ENCODE results near the gene PSD4. TPM values are rescaled to one million over a fixed set of nuclear protein-coding genes. Genes with fewer than 3 reads are reported as not detected.

Gene PSD4
- total RNA-seq, 1 donor from 2014 or later, result 39.0 TPM

DNA sequence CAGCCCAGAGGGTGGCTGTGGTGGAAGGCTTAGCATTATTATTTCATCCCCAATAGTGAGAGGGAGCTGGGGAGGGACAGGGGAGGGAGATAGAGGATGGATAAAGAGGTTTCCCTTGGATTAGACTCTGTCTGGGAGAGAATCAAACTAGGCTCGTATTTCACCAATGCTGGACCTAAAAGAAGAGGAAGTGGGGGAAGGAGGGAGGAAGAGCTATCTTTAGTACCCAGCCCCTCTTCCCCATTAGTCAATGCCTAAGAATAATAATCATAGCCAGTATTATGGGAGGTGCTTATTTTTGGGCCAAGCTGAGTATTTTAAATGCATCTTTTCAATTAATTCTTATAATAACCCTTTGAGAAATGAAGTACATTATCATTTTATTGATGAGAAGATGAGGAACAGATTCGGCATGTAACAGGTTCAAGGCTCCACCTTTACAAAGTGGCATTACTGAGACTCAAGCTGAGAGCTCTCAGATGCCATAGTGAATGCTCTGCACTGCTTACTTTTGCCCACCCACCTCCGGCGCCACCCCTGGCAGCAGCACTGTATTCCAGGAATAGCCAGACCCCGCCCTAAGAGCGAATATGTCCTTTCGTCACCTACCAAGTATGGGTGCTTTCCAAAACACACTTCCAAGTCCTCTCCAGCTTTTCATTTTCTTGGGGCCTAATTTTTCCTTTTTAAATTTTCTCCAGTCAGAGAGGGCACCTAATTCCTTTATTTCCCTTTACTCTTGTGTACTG lies 83.9 kb downstream of the PSD4 start:
- no peak for TF ChIP-seq POLR2AphosphoS5 (IDR thresholded peaks at IDR 0.05; ENCODE audit: insufficient read depth in 1 of 2, low read depth in 1 of 2)
- TF ChIP-seq POLR2A (IDR thresholded peaks at IDR 0.05), result no peak
- TF ChIP-seq, protein P1, sequence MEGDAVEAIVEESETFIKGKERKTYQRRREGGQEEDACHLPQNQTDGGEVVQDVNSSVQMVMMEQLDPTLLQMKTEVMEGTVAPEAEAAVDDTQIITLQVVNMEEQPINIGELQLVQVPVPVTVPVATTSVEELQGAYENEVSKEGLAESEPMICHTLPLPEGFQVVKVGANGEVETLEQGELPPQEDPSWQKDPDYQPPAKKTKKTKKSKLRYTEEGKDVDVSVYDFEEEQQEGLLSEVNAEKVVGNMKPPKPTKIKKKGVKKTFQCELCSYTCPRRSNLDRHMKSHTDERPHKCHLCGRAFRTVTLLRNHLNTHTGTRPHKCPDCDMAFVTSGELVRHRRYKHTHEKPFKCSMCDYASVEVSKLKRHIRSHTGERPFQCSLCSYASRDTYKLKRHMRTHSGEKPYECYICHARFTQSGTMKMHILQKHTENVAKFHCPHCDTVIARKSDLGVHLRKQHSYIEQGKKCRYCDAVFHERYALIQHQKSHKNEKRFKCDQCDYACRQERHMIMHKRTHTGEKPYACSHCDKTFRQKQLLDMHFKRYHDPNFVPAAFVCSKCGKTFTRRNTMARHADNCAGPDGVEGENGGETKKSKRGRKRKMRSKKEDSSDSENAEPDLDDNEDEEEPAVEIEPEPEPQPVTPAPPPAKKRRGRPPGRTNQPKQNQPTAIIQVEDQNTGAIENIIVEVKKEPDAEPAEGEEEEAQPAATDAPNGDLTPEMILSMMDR (IDR thresholded peaks at IDR 0.05), result no peak
- no peaks in the 10 kb centered on the region for H3K4me1 ChIP-seq
- no peak for DNase-seq (ENCODE audit: extremely low spot score in 2 of 2)
- no peak overlapping the region for H3K4me3 ChIP-seq
- no peak overlapping the region for H3K27ac ChIP-seq
- no peaks in the 10 kb centered on the region for H3K9me3 ChIP-seq
- no peaks in the 10 kb centered on the region for H3K27me3 ChIP-seq
- intact Hi-C loops (cut with DNase I), result loop anchor here (10.0 kb wide), 1 partner anchor 107 kb away; no protein-coding TSS in a partner anchor
- no peaks in the 10 kb centered on the region for H3K36me3 ChIP-seq

DNA sequence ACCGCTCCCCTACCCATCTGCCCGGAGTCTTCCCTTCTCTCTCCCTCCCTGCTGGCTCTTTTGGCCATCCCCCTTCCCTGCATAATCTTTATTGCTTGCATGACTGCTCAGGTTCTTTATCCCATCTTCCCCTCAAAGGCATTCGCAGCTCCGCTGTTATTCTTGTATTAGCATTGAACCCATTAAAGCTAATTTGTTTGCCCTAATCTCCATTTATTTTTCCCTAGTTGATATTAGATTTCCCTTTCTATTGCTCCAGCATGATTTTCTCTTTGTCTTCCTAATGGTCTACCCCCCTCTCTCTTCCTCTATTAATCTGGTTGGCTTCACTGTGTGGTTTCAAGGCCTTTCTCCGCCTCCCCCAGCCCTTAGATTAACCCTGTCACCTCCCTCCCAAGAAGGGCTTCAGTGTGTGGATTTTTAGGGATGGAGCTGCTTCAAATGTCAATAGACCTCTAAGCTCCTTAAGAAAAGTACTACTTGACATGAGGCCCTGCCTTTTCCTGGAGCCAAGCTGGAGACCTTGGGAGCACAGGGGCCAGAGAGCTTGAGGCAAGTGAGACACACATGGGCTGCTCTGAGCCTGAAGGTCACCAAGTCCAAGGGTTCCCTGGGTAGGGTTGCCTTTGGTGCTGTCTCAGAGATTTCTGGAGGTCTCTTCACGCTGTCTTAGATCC lies 84.8 kb downstream of the PSD4 start:
- no peak for DNase-seq (ENCODE audit: extremely low spot score in 2 of 2)
- Histone ChIP-seq H3K27ac (no peak overlapping the region), H3K27me3 (no peaks in the 10 kb centered on the region), H3K9me3 (no peaks in the 10 kb centered on the region), H3K4me3 (no peak overlapping the region), H3K36me3 (no peaks in the 10 kb centered on the region), H3K4me1 (no peaks in the 10 kb centered on the region)
- intact Hi-C loops (cut with DNase I), result loop anchor here (10.0 kb wide), 1 partner anchor 106 kb away; no protein-coding TSS in a partner anchor
- TF ChIP-seq, protein P1 (IDR thresholded peaks at IDR 0.05), result no peak
- TF ChIP-seq POLR2A (IDR thresholded peaks at IDR 0.05), result no peak
- TF ChIP-seq POLR2AphosphoS5 (IDR thresholded peaks at IDR 0.05; ENCODE audit: insufficient read depth in 1 of 2, low read depth in 1 of 2), result no peak

Other genes starting within 250 kb of the PSD4 start
- gene IL36G, start 196.0 kb upstream of the PSD4 start, total RNA-seq, result not detected
- 2.7 TPM for gene IL36A, start 168.5 kb upstream of the PSD4 start, total RNA-seq
- gene IL36B, start 121.1 kb upstream of the PSD4 start, total RNA-seq, result not detected
- gene IL36RN, start 114.8 kb upstream of the PSD4 start, total RNA-seq, result 0.25 TPM
- not detected for gene IL1F10, start 106.0 kb upstream of the PSD4 start, total RNA-seq
- gene IL1RN, start 46.4 kb upstream of the PSD4 start, total RNA-seq, result 253 TPM
- 1.7 TPM for gene PAX8, start 105.0 kb downstream of the PSD4 start, total RNA-seq

All from vagina (tissue), 2 donors.